ENCODE measurements around the gene COMT. TPM values are rescaled to one million over a fixed set of nuclear protein-coding genes. Genes with fewer than 3 reads are reported as not detected.

The COMT gene
- total and polyA plus RNA-seq, 9 of the 15 experiments (the other 6 are each of a cell fraction or from before 2014, with no cell fraction given): 12.5 to 351 (median 155) TPM

- peak; percentile 60; the same call in 1 of the 2 replicates for TF ChIP-seq E2F3 (CRISPR knock-in tag; IDR thresholded peaks at IDR 0.05)
- 0 out of 2 replicates have a peak, but pooled peaks have one; percentile 30 for TF ChIP-seq HIVEP1 (CRISPR knock-in tag; IDR thresholded peaks at IDR 0.05)
- peak; percentile 56 for TF ChIP-seq HMGN3 (IDR thresholded peaks at IDR 0.05; ENCODE audit: borderline replicate concordance, extremely low read depth, insufficient read length, low read depth, low read length)
- peak; percentile 55 for TF ChIP-seq ZBTB7A (IDR thresholded peaks at IDR 0.05; ENCODE audit: borderline replicate concordance, control insufficient read depth, low read depth, low read length)
- TF ChIP-seq TCF3 (CRISPR knock-in tag; IDR thresholded peaks at IDR 0.05): no peak
- TF ChIP-seq RBM14 (IDR thresholded peaks at IDR 0.05; ENCODE audit: borderline replicate concordance, insufficient read depth, low read depth, low read length): 0 out of 2 replicates have a peak, but pooled peaks have one; percentile 77
- 0 out of 4 replicates have a peak, but pooled peaks of 1 of the 2 experiments have one; percentile 25 for TF ChIP-seq RCOR1 (IDR thresholded peaks at IDR 0.05; ENCODE audit: borderline replicate concordance in 1 of 2, low read depth in 2 of 2, low read length in 2 of 2)
- TF ChIP-seq DIDO1 (tag; IDR thresholded peaks at IDR 0.05; ENCODE audit: low read depth): no peak
- TF ChIP-seq ZFX (CRISPR knock-in tag; IDR thresholded peaks at IDR 0.05): no peak
- TF ChIP-seq MEIS2 (IDR thresholded peaks at IDR 0.05; ENCODE audit: partially characterized antibody): peak; percentile 24
- TF ChIP-seq, protein P1, sequence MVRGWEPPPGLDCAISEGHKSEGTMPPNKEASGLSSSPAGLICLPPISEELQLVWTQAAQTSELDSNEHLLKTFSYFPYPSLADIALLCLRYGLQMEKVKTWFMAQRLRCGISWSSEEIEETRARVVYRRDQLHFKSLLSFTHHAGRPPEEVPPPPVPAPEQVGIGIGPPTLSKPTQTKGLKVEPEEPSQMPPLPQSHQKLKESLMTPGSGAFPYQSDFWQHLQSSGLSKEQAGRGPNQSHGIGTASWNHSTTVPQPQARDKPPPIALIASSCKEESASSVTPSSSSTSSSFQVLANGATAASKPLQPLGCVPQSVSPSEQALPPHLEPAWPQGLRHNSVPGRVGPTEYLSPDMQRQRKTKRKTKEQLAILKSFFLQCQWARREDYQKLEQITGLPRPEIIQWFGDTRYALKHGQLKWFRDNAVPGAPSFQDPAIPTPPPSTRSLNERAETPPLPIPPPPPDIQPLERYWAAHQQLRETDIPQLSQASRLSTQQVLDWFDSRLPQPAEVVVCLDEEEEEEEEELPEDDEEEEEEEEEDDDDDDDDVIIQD (CRISPR knock-in tag; IDR thresholded peaks at IDR 0.05): peak; percentile 45; the same call in 1 of the 2 replicates
- TF ChIP-seq ZBTB33 (CRISPR knock-in tag; IDR thresholded peaks at IDR 0.05): no peak
- TF ChIP-seq EHMT2 (IDR thresholded peaks at IDR 0.05): peak; percentile 53; the same call in 1 of the 2 replicates
- TF ChIP-seq SIN3B (IDR thresholded peaks at IDR 0.05; ENCODE audit: low read depth): peak; percentile 18; the same call in 1 of the 2 replicates
- TF ChIP-seq ATF4 (CRISPR knock-in tag; IDR thresholded peaks at IDR 0.05): peak; percentile 25; the same call in 1 of the 2 replicates
- TF ChIP-seq NCOA1 (IDR thresholded peaks at IDR 0.05; ENCODE audit: low read depth): no peak
- 0 out of 2 replicates have a peak, but pooled peaks have one; percentile 10 for TF ChIP-seq SMC3 (conservative IDR thresholded peaks at IDR 0.05; ENCODE audit: insufficient read depth, low read depth, low read length)
- TF ChIP-seq ZNF282 (CRISPR knock-in tag; IDR thresholded peaks at IDR 0.05): no peak
- 0 out of 2 replicates have a peak, but pooled peaks have one; percentile 47 for TF ChIP-seq RFX7 (CRISPR knock-in tag; IDR thresholded peaks at IDR 0.05)
- TF ChIP-seq STAT5B (CRISPR knock-in tag; IDR thresholded peaks at IDR 0.05): no peak
Observed at GRCh38 chr22:19959587-19960490, 18.3 kb downstream of the COMT start (continued).
